Endothelial cell of umbilical vein (primary cell): Measurements from ENCODE around the gene FSIP1. TPM values are rescaled to one million over a fixed set of nuclear protein-coding genes. Genes with fewer than 3 reads are reported as not detected.

Source experiments
- BruUV-seq: library from RNA; stranded (reverse); fragments of 400-500 nt; replicated peaks from 2 replicates; lab custom pipeline; 2021; lab: Mats Ljungman, UMichigan
- CTCF ChIA-PET: fragments of 300-600, 350-600 bp; sonication (Branson Sonifier 250); formaldehyde crosslinking; loops from one replicate; lab custom pipeline; 2021; ENCODE audit warnings: antibody characterized with exemption, inconsistent platforms; lab: Charles Lee
- POLR2A ChIA-PET: fragments of 300-600, 350-600 bp; sonication (Branson Sonifier 250); formaldehyde crosslinking; loops from one replicate; lab custom pipeline; 2021; ENCODE audit warnings: antibody characterized with exemption, inconsistent platforms; lab: Charles Lee
- DNase-seq: peaks from one replicate; pipeline ENCODE4 v3.0.0-alpha.2; 2011; ENCODE audit warnings: low read depth, low spot score
- FAIRE-seq: peaks from 2 replicates; lab custom pipeline; 2011; peaks lifted over from hg19 to GRCh38; lab: Jason Lieb, UNC
- H2AFZ ChIP-seq: 2 replicates; pipeline ENCODE4 v1.6.0; 2012; ENCODE audit warnings: low read depth, low read length, control low read depth, inconsistent platforms
- H3K27ac ChIP-seq: 2 replicates; pipeline ENCODE4 v1.5.1; 2011; ENCODE audit warnings: low read depth, mild to moderate bottlenecking, control low read depth, low read length, moderate library complexity; ENCODE audit not compliant: insufficient read depth
- H3K27me3 ChIP-seq, 2 experiments: 2 replicates each; pipeline versions ENCODE4 v1.6.0 to v1.6.1; 2011; ENCODE audit warnings: low read length in 2 of 2, mixed read lengths in 1 of 2; ENCODE audit not compliant: control insufficient read depth in 2 of 2, insufficient read depth in 2 of 2
- H3K36me3 ChIP-seq, 2 experiments: 2 replicates in 1 of 2; 3 replicates in 1 of 2; pipeline ENCODE4 v1.5.1; 2011; ENCODE audit warnings: low read length in 2 of 2, mild to moderate bottlenecking in 1 of 2, moderate library complexity in 1 of 2; ENCODE audit not compliant: control insufficient read depth in 2 of 2, insufficient read depth in 2 of 2; ENCODE audit errors: extremely low read depth in 1 of 2
- H3K4me1 ChIP-seq: 3 replicates; pipeline ENCODE4 v1.5.1; 2011; ENCODE audit warnings: mild to moderate bottlenecking, low read length; ENCODE audit not compliant: control insufficient read depth, insufficient read depth; ENCODE audit errors: extremely low read depth
- H3K4me2 ChIP-seq: 2 replicates; pipeline ENCODE4 v1.6.1; 2011; ENCODE audit warnings: low read length, control low read depth, mixed read lengths; ENCODE audit not compliant: insufficient read depth
- H3K4me3 ChIP-seq, 3 experiments: fragments of 200-600 bp in 1 of 3; sonication (generic), shearing (Covaris generic) in 1 of 3; replicated peaks in 1 of 3; 2 replicates each; pipeline ENCODE4 v1.5.1; 2011 to 2016; ENCODE audit warnings: control low read depth in 3 of 3, low read length in 3 of 3, mild to moderate bottlenecking in 2 of 3, inconsistent platforms in 1 of 3, low read depth in 1 of 3, moderate library complexity in 1 of 3; ENCODE audit not compliant: insufficient read depth in 1 of 3
- H3K79me2 ChIP-seq: 2 replicates; pipeline ENCODE4 v1.6.0; 2012; ENCODE audit warnings: low read length, inconsistent platforms; ENCODE audit not compliant: control insufficient read depth, insufficient read depth
- H3K9ac ChIP-seq: replicated peaks from 2 replicates; pipeline ENCODE3; 2011; ENCODE audit warnings: low read length, control low read depth; ENCODE audit not compliant: insufficient read depth; ENCODE audit errors: extremely low read depth
- H3K9me1 ChIP-seq: replicated peaks from 3 replicates; pipeline ENCODE4 v1.6.0; 2011; ENCODE audit warnings: mild to moderate bottlenecking, low read length; ENCODE audit not compliant: control insufficient read depth, insufficient read depth; ENCODE audit errors: extremely low read depth
- H3K9me3 ChIP-seq: replicated peaks from 2 replicates; pipeline ENCODE4 v1.5.1; 2012; ENCODE audit warnings: low read length, inconsistent platforms; ENCODE audit not compliant: control insufficient read depth, insufficient read depth
- H4K20me1 ChIP-seq: replicated peaks from 2 replicates; pipeline ENCODE3; 2011; ENCODE audit warnings: mild to moderate bottlenecking, low read length; ENCODE audit not compliant: control insufficient read depth, insufficient read depth; ENCODE audit errors: extremely low read depth
- EZH2 ChIP-seq: IDR thresholded peaks from 2 replicates; pipeline ENCODE4 v1.6.1; 2012; ENCODE audit warnings: borderline replicate concordance, low read depth, mild to moderate bottlenecking, moderate library complexity, low read length, inconsistent platforms; ENCODE audit not compliant: severe bottlenecking
- FOS ChIP-seq: IDR thresholded peaks from 2 replicates; pipeline ENCODE4 v1.6.1; 2011; ENCODE audit warnings: mild to moderate bottlenecking, low read length, moderate library complexity, borderline replicate concordance; ENCODE audit not compliant: insufficient read depth
- GATA2 ChIP-seq: IDR thresholded peaks from 2 replicates; pipeline ENCODE4 v1.7.0; 2011; ENCODE audit warnings: low read depth, mild to moderate bottlenecking, moderate library complexity, mixed read lengths, low read length; ENCODE audit not compliant: insufficient read length, insufficient read depth
- JUN ChIP-seq: IDR thresholded peaks from 2 replicates; pipeline ENCODE4 v1.6.1; 2011; ENCODE audit warnings: borderline replicate concordance, low read depth; ENCODE audit not compliant: insufficient read length, insufficient read depth
- MYC ChIP-seq: IDR thresholded peaks from one replicate; pipeline ENCODE4 v1.6.1; 2011; ENCODE audit warnings: mild to moderate bottlenecking, low read depth, low read length
- POLR2A ChIP-seq: IDR thresholded peaks from 2 replicates; pipeline ENCODE4 v1.6.1; 2012; ENCODE audit warnings: low read depth, mild to moderate bottlenecking, control low read depth, low read length
- POLR2AphosphoS5 ChIP-seq: IDR thresholded peaks from 2 replicates; pipeline ENCODE4 v1.6.1; 2012; ENCODE audit warnings: low read depth, mild to moderate bottlenecking, control low read depth, low read length, moderate library complexity; ENCODE audit not compliant: insufficient read depth
- dilution Hi-C: fragments of 300-500 bp; cut with MboI; formaldehyde crosslinking; loops from one replicate; pipeline ENCODE4 v1.15.0; 2019; ENCODE audit warnings: low sequenced_read_pairs; ENCODE audit not compliant: extremely low pct_ligation_motif_present
- intact Hi-C: fragments of 100-400 bp; cut with micrococcal nuclease; formaldehyde crosslinking; loops from one replicate; pipeline ENCODE4 v1.10.0; 2022
- polyA plus RNA-seq, 4 experiments: library from polyadenylated mRNA; depleted of rRNA in 3 of 4; stranded (reverse) in 3 of 4; unstranded in 1 of 4; fragments of >200 nt; gene quantifications; 2 replicates each; pipeline versions ENCODE4 v1.2.1 to v1.2.3, GENCODE V29; 2011 to 2012; ENCODE audit warnings: missing spikeins in 1 of 4
- total RNA-seq: library from RNA; stranded (reverse); gene quantifications from 2 replicates; pipeline ENCODE4 v1.2.3, GENCODE V29; 2021
- TF ChIP-seq, protein P1 (sequence below): IDR thresholded peaks from 2 replicates; pipeline ENCODE4 v1.6.1; 2011; ENCODE audit not compliant: insufficient read depth, insufficient read length
- TF ChIP-seq, protein P2 (sequence below), 2 donors: IDR thresholded peaks; 1 replicate in 1 of 2; 2 replicates in 1 of 2; pipeline ENCODE4 v1.5.1; 2011; ENCODE audit warnings: low read length in 2 of 2, mild to moderate bottlenecking in 2 of 2, moderate library complexity in 2 of 2, control low read depth in 1 of 2, inconsistent platforms in 1 of 2, low read depth in 1 of 2; ENCODE audit not compliant: insufficient read depth in 1 of 2; ENCODE audit errors: extremely low read depth in 1 of 2

Gene FSIP1
- total and polyA plus RNA-seq, 2 donors (not counting 3 experiments of a cell fraction or from before 2014, with no cell fraction given) = 0.23 to 1.1 TPM

DNA sequence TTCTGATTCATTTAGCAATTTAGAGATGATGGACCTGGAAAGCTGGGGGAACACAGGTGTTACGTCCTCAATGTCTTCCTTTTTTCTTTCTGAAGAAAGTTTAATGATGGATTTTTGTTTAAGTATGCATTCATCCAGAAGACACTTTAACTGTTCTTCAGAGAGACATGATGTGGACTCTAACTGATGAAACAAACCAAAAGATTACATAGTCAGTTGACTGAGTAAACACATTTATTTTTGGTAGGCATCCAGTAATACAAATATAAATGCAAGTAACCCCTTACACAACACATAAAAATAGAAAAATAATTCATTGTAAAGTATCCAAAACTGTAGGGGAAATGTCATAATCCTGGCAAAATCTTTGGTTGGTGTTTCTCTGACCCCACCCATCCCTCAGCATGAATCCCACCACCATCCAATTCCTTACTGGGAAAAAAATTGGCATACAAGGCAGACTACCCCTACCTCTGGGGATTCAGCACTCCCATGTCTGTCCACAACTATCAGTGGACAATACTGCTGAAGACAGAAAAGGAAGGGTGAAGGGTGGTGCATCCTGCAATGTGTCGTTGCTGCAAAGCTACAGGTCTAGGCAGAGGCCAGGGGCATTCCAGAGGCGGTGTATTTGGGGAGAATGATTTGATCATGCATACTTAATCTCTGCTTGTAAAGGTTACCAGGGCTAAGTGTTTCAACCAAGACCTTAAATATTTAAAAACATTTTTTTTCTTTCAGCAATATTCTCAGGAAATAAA, 164.4 kb downstream of the FSIP1 start:
- intact Hi-C loops = no loop called here
- no peaks in the 10 kb centered on the region for H3K9me3 ChIP-seq
- no peaks in the 10 kb centered on the region for H4K20me1 ChIP-seq
- H3K9me1 ChIP-seq = no peaks in the 10 kb centered on the region
- no TSS peak for BruUV-seq
- H3K4me3 ChIP-seq = no peak overlapping the region
- DNase-seq (no peak), FAIRE-seq (no peak)
- no peaks in the 10 kb centered on the region for H3K79me2 ChIP-seq
- no peak overlapping the region for H3K4me2 ChIP-seq
- ChIA-PET CTCF (interaction anchor here (1.3 kb wide), 1 partner anchor 139 kb away, joined by 6 read pairs; no protein-coding TSS in a partner anchor), POLR2A (no interaction called here)
- H2AFZ ChIP-seq = no peak overlapping the region
- TF ChIP-seq POLR2AphosphoS5 = no peak
- no peak for TF ChIP-seq MYC
- no peak for TF ChIP-seq GATA2
- TF ChIP-seq, protein P1, sequence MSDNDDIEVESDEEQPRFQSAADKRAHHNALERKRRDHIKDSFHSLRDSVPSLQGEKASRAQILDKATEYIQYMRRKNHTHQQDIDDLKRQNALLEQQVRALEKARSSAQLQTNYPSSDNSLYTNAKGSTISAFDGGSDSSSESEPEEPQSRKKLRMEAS = no peak
- TF ChIP-seq FOS = no peak
- no peak for TF ChIP-seq POLR2A
- no peak for TF ChIP-seq JUN
- TF ChIP-seq, protein P2, sequence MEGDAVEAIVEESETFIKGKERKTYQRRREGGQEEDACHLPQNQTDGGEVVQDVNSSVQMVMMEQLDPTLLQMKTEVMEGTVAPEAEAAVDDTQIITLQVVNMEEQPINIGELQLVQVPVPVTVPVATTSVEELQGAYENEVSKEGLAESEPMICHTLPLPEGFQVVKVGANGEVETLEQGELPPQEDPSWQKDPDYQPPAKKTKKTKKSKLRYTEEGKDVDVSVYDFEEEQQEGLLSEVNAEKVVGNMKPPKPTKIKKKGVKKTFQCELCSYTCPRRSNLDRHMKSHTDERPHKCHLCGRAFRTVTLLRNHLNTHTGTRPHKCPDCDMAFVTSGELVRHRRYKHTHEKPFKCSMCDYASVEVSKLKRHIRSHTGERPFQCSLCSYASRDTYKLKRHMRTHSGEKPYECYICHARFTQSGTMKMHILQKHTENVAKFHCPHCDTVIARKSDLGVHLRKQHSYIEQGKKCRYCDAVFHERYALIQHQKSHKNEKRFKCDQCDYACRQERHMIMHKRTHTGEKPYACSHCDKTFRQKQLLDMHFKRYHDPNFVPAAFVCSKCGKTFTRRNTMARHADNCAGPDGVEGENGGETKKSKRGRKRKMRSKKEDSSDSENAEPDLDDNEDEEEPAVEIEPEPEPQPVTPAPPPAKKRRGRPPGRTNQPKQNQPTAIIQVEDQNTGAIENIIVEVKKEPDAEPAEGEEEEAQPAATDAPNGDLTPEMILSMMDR (IDR thresholded peaks at IDR 0.05; ENCODE audit: extremely low read depth in 1 of 2, insufficient read depth in 1 of 2, low read depth in 1 of 2, low read length in 2 of 2) = no peak
- no peak for TF ChIP-seq EZH2
- no peak overlapping the region for H3K9ac ChIP-seq
- H3K36me3 ChIP-seq = no peaks in the 10 kb centered on the region
- peaks cover 14% of the 10 kb centered on the region for H3K4me1 ChIP-seq
- dilution Hi-C loops = no loop called here
- H3K27me3 ChIP-seq = no peaks in the 10 kb centered on the region
- no peak overlapping the region for H3K27ac ChIP-seq
